Thyroid gland (tissue), 4 donors: ENCODE data around the gene ARL2. TPM values are rescaled to one million over a fixed set of nuclear protein-coding genes. Genes with fewer than 3 reads are reported as not detected.

ENCODE experiments used
- DNase-seq, 2 donors: peaks; one replicate each; pipeline ENCODE4 v3.0.0-alpha.2; 2019
- H3K27ac ChIP-seq, 3 donors: fragments of 200-600 bp; sonication (generic); 1 replicate in 2 of 3; 2 replicates in 1 of 3; pipeline ENCODE4 v1.5.1; 2016 to 2019; ENCODE audit warnings: mild to moderate bottlenecking in 1 of 3, moderate library complexity in 1 of 3
- H3K27me3 ChIP-seq: fragments of 200-600 bp; sonication (generic); one replicate; pipeline ENCODE4 v1.5.1; 2019
- H3K36me3 ChIP-seq, 2 donors: fragments of 200-600 bp; sonication (generic); one replicate each; pipeline ENCODE4 v1.5.1; 2016 to 2019
- H3K4me1 ChIP-seq, 2 donors: fragments of 200-600 bp; sonication (generic); one replicate each; pipeline ENCODE4 v1.5.1; 2017 to 2019
- H3K4me3 ChIP-seq, 3 donors: fragments of 200-600 bp; sonication (generic); replicated peaks in 1 of 3; 1 replicate in 2 of 3; 2 replicates in 1 of 3; pipeline ENCODE4 v1.5.1; 2016; ENCODE audit warnings: mild to moderate bottlenecking in 1 of 3
- H3K9me3 ChIP-seq: fragments of 200-600 bp; sonication (generic); one replicate; pipeline ENCODE4 v1.5.1; 2017
- CTCF ChIP-seq, 6 experiments: fragments of 200-600 bp in 3 of 6; fragments of 450-650 bp in 3 of 6; sonication (generic) in 3 of 6; IDR thresholded peaks; one replicate each; pipeline ENCODE4 v1.5.1; 2016 to 2019; ENCODE audit warnings: antibody characterized with exemption in 6 of 6, mild to moderate bottlenecking in 2 of 6, inconsistent platforms in 1 of 6, moderate library complexity in 1 of 6
- POLR2A ChIP-seq, 2 donors: fragments of 450-650 bp; IDR thresholded peaks; one replicate each; pipeline ENCODE4 v1.6.1; 2017; ENCODE audit warnings: antibody characterized with exemption in 2 of 2, mild to moderate bottlenecking in 2 of 2, moderate library complexity in 1 of 2
- WGBS, 2 donors: methylation state at CpG; one replicate each; pipeline ENCODE4 v1.1.5; 2017; 5-methylcytosine and 5-hydroxymethylcytosine counted together
- intact Hi-C: fragments of 100-400 bp; cut with DNase I; formaldehyde crosslinking; loops from one replicate; pipeline ENCODE4 v1.15.1; 2023
- total RNA-seq, 4 donors: library from RNA; depleted of rRNA; stranded (reverse); fragments of >200 nt; gene quantifications; one replicate each; pipeline ENCODE4 v1.2.3, GENCODE V29; 2016

Gene ARL2
- total RNA-seq, 4 donors from 2014 or later, result 76.6 to 166 (median 119) TPM

DNA sequence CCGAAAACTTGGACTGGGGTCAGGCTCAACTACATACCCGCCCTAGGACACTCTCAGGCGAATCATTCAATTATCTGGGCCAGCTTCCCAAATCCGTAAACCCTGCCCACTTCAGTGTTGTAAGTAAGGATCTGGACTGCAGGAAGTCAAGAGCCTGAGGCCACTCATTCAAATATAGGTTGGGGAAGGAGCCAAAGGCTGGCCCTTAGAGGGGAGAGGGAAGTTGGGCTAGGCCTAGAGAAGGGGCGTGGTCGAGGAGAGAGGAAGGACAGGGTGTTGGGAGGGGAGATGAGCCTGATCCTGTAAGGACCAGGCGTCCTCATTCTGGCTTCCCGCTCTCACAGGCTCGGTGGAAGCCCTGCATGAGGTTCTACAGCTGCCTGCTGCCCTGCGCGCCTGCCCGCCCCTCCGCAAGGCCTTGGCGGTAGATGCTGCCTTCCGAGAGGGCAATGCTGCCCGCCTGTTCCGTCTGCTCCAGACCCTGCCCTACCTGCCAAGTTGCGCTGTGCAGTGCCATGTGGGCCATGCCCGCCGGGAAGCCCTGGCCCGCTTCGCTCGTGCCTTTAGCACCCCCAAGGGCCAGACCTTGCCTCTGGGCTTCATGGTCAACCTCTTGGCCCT, 30.0 kb downstream of the ARL2 start:
- 85 to 89% methylated on average over 13 to 22 of the region's 23 CpGs for WGBS, 2 donors
- Histone ChIP-seq H3K4me3 (no peak overlapping the region), H3K4me1 (peaks cover 7 to 13% of the 10 kb centered on the region in 2 donors), H3K9me3 (no peaks in the 10 kb centered on the region), H3K27ac (no peak overlapping the region), H3K27me3 (no peaks in the 10 kb centered on the region), H3K36me3 (no peaks in the 10 kb centered on the region)
- no peak for TF ChIP-seq POLR2A (IDR thresholded peaks at IDR 0.05)
- TF ChIP-seq CTCF (IDR thresholded peaks at IDR 0.05), result no peak
- intact Hi-C loops, result no loop called here
- peak in 1 of 2 donors; percentile 13 for DNase-seq

DNA sequence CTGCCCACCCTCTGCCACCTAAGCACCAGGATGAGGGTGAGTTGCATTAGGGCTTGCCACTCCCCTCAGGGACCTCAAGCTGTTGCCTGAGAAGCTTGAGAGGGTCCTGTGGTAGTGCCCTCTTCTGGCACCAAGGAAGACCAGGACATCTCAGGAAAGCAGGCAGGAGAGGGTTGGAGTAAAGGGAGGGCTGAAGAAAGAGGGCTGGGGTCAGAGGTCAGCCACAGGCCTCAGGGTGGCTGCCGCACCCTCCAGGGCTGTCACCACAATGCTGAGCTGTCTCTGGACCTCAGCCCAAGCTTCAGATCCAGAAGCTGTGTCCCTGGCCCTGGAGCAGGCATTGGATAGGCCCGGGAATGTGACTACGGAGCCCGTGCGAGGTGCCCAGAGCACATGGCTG, 31.1 kb downstream of the ARL2 start:
- Histone ChIP-seq H3K27me3 (no peaks in the 10 kb centered on the region), H3K4me3 (no peak overlapping the region), H3K4me1 (peaks cover 7 to 12% of the 10 kb centered on the region in 2 donors), H3K9me3 (no peaks in the 10 kb centered on the region), H3K27ac (no peak overlapping the region), H3K36me3 (no peaks in the 10 kb centered on the region)
- DNase-seq, result no peak
- WGBS, 2 donors, result 85 to 100% methylated on average over 5 of the region's 5 CpGs
- intact Hi-C loops, result no loop called here
- TF ChIP-seq POLR2A (IDR thresholded peaks at IDR 0.05), result no peak
- TF ChIP-seq CTCF (IDR thresholded peaks at IDR 0.05), result no peak

- no peaks in the 10 kb centered on the region for H3K36me3 ChIP-seq
- H3K4me1 ChIP-seq, result peaks cover 3 to 7% of the 10 kb centered on the region in 2 donors
- H3K27me3 ChIP-seq, result no peaks in the 10 kb centered on the region
- H3K4me3 ChIP-seq, result no peak overlapping the region
- TF ChIP-seq POLR2A (IDR thresholded peaks at IDR 0.05) (no peak), CTCF (IDR thresholded peaks at IDR 0.05) (no peak)
- intact Hi-C loops, result no loop called here
- no peak overlapping the region for H3K27ac ChIP-seq
- DNase-seq, result no peak
- no peaks in the 10 kb centered on the region for H3K9me3 ChIP-seq
- WGBS, 2 donors, result 86 to 89% methylated on average over 2 to 6 of the region's 7 CpGs
These were observed 31.8 kb downstream of the ARL2 start for GRCh38 chr11:65045728-65046127.

GRCh38 chr11:65047581-65048422, 33.8 kb downstream of the ARL2 start:
- Histone ChIP-seq H3K4me3 (peak overlapping the region in 2 of 3 donors; percentile 12 to 26), H3K9me3 (no peaks in the 10 kb centered on the region), H3K27ac (no peak overlapping the region), H3K36me3 (no peaks in the 10 kb centered on the region), H3K4me1 (no peaks in the 10 kb centered on the region), H3K27me3 (no peaks in the 10 kb centered on the region)
- TF ChIP-seq CTCF (IDR thresholded peaks at IDR 0.05), result no peak
- no peak for TF ChIP-seq POLR2A (IDR thresholded peaks at IDR 0.05)
- intact Hi-C loops, result no loop called here
- 18 to 21% methylated on average over 52 to 53 of the region's 56 CpGs for WGBS, 2 donors
- DNase-seq, result no peak

GRCh38 chr11:65051398-65051858, 37.5 kb downstream of the ARL2 start:
- intact Hi-C loops, result no loop called here
- H3K27me3 ChIP-seq, result no peaks in the 10 kb centered on the region
- WGBS, 2 donors, result 85 to 90% methylated on average over 9 of the region's 9 CpGs
- no peak overlapping the region for H3K4me3 ChIP-seq
- no peak for DNase-seq
- no peaks in the 10 kb centered on the region for H3K9me3 ChIP-seq
- no peaks in the 10 kb centered on the region for H3K4me1 ChIP-seq
- TF ChIP-seq POLR2A (IDR thresholded peaks at IDR 0.05) (no peak), CTCF (IDR thresholded peaks at IDR 0.05) (no peak)
- no peak overlapping the region for H3K27ac ChIP-seq
- H3K36me3 ChIP-seq, result no peaks in the 10 kb centered on the region
